NCI-H460 (cell line): ENCODE measurements around the gene CENPU. TPM values are rescaled to one million over a fixed set of nuclear protein-coding genes. Genes with fewer than 3 reads are reported as not detected.
"Not testable (repeated sequence)": the region's sequence is repeated elsewhere in the genome, so short reads cannot be mapped to it uniquely, and the experiment has no call there.

Experiments
- DNase-seq: peaks from one replicate; pipeline ENCODE4 v3.0.0-alpha.2; 2016; ENCODE audit warnings: low read depth; ENCODE audit errors: extremely low read depth
- total RNA-seq: library from RNA; depleted of rRNA; stranded (reverse); fragments of >200 nt; shearing (Covaris generic); gene quantifications from 2 replicates; pipeline ENCODE4 v1.2.3, GENCODE V29; 2014

The CENPU gene
- total RNA-seq, 1 experiment from 2014 or later, result 33.9 TPM

GRCh38 chr4:184668511-184669114, 65.3 kb downstream of the CENPU start:
- DNase-seq, result no peak

- no peak for DNase-seq
These were observed 65.8 kb downstream of the CENPU start for GRCh38 chr4:184668096-184668495.

- no peak for DNase-seq
These were observed 67.2 kb downstream of the CENPU start for GRCh38 chr4:184666670-184667069.

- no peak for DNase-seq
These were observed 69.3 kb downstream of the CENPU start for GRCh38 chr4:184664445-184665210.

GRCh38 chr4:184662236-184662635, 71.7 kb downstream of the CENPU start:
- DNase-seq, result no peak

GRCh38 chr4:184660978-184661377, 72.9 kb downstream of the CENPU start:
- no peak for DNase-seq

- DNase-seq, result not testable (repeated sequence)
These were observed 76.1 kb downstream of the CENPU start for GRCh38 chr4:184657820-184658219.

GRCh38 chr4:184657144-184657543, 76.8 kb downstream of the CENPU start:
- DNase-seq, result no peak

GRCh38 chr4:184655889-184656869, 77.7 kb downstream of the CENPU start:
- no peak for DNase-seq

- DNase-seq, result no peak
These were observed 80.2 kb downstream of the CENPU start for GRCh38 chr4:184653650-184654049.

GRCh38 chr4:184652681-184653080, 81.2 kb downstream of the CENPU start:
- DNase-seq, result not testable (repeated sequence)

- no peak for DNase-seq
These were observed 82.0 kb downstream of the CENPU start for GRCh38 chr4:184651899-184652298.

GRCh38 chr4:184649971-184650855, 83.7 kb downstream of the CENPU start:
- DNase-seq, result no peak

GRCh38 chr4:184649026-184649970, 84.6 kb downstream of the CENPU start, which contains the start of the genes CASP3 and PRIMPOL:
Gene CASP3 (minus strand): TSS chr4:184649447. CDS start chr4:184638453, 10,994 bp downstream.
Gene PRIMPOL (plus strand): TSS chr4:184649738. CDS start chr4:184657141, 7,403 bp downstream.
- DNase-seq, result peak; percentile 90

- no peak for DNase-seq
These were observed 85.4 kb downstream of the CENPU start for GRCh38 chr4:184648313-184649025.

GRCh38 chr4:184648054-184648312, 85.9 kb downstream of the CENPU start:
- DNase-seq, result no peak

- DNase-seq, result no peak
These were observed 86.4 kb downstream of the CENPU start for GRCh38 chr4:184647266-184648053.
